ENCODE data around the gene FAM3C. TPM values are rescaled to one million over a fixed set of nuclear protein-coding genes. Genes with fewer than 3 reads are reported as not detected.

The FAM3C gene
- polyA plus RNA-seq, 3 donors = 119 to 130 (median 119) TPM

GRCh38 chr7:121411597-121411979 lies 15.5 kb upstream of the FAM3C start:
- no peak for DNase-seq (ENCODE audit: low read depth in 3 of 3, low spot score in 2 of 3)

GRCh38 chr7:121410829-121411596 lies 14.9 kb upstream of the FAM3C start:
- DNase-seq (ENCODE audit: low read depth in 3 of 3, low spot score in 2 of 3) = no peak

GRCh38 chr7:121406944-121407343 lies 10.8 kb upstream of the FAM3C start:
- DNase-seq (ENCODE audit: low read depth in 3 of 3, low spot score in 2 of 3) = no peak

- DNase-seq (ENCODE audit: low read depth in 3 of 3, low spot score in 2 of 3) = no peak
Observed at GRCh38 chr7:121406461-121406860, 10.4 kb upstream of the FAM3C start.

- no peak for DNase-seq (ENCODE audit: low read depth in 3 of 3, low spot score in 2 of 3)
Observed at GRCh38 chr7:121404348-121404747, 8.2 kb upstream of the FAM3C start.

- DNase-seq (ENCODE audit: low read depth in 3 of 3, low spot score in 2 of 3) = no peak
Observed at GRCh38 chr7:121402701-121403100, 6.6 kb upstream of the FAM3C start.

GRCh38 chr7:121401896-121402295 lies 5.8 kb upstream of the FAM3C start:
- no peak for DNase-seq (ENCODE audit: low read depth in 3 of 3, low spot score in 2 of 3)

GRCh38 chr7:121398246-121398645 lies 2.1 kb upstream of the FAM3C start:
- DNase-seq (ENCODE audit: low read depth in 3 of 3, low spot score in 2 of 3) = no peak

GRCh38 chr7:121397822-121398221 lies 1.7 kb upstream of the FAM3C start:
- no peak for DNase-seq (ENCODE audit: low read depth in 3 of 3, low spot score in 2 of 3)

GRCh38 chr7:121397361-121397760 lies 1.3 kb upstream of the FAM3C start:
- no peak for DNase-seq (ENCODE audit: low read depth in 3 of 3, low spot score in 2 of 3)

GRCh38 chr7:121395494-121395960 lies 581 bp downstream of the FAM3C start:
- DNase-seq (ENCODE audit: low read depth in 3 of 3, low spot score in 2 of 3) = no peak

GRCh38 chr7:121394709-121395140 lies 1.4 kb downstream of the FAM3C start:
- no peak for DNase-seq (ENCODE audit: low read depth in 3 of 3, low spot score in 2 of 3)

GRCh38 chr7:121393005-121393366 lies 3.1 kb downstream of the FAM3C start:
- DNase-seq (ENCODE audit: low read depth in 3 of 3, low spot score in 2 of 3) = no peak

- no peak for DNase-seq (ENCODE audit: low read depth in 3 of 3, low spot score in 2 of 3)
Observed at GRCh38 chr7:121392277-121393004, 3.7 kb downstream of the FAM3C start.

- no peak for DNase-seq (ENCODE audit: low read depth in 3 of 3, low spot score in 2 of 3)
Observed at GRCh38 chr7:121391686-121392085, 4.4 kb downstream of the FAM3C start.

GRCh38 chr7:121390617-121391016 lies 5.5 kb downstream of the FAM3C start:
- no peak for DNase-seq (ENCODE audit: low read depth in 3 of 3, low spot score in 2 of 3)

GRCh38 chr7:121390109-121390508 lies 6.0 kb downstream of the FAM3C start:
- DNase-seq (ENCODE audit: low read depth in 3 of 3, low spot score in 2 of 3) = no peak

GRCh38 chr7:121388950-121389349 lies 7.2 kb downstream of the FAM3C start:
- no peak for DNase-seq (ENCODE audit: low read depth in 3 of 3, low spot score in 2 of 3)

GRCh38 chr7:121385800-121386179 lies 10.3 kb downstream of the FAM3C start:
- no peak for DNase-seq (ENCODE audit: low read depth in 3 of 3, low spot score in 2 of 3)

- DNase-seq (ENCODE audit: low read depth in 3 of 3, low spot score in 2 of 3) = no peak
Observed at GRCh38 chr7:121385056-121385799, 10.9 kb downstream of the FAM3C start.

GRCh38 chr7:121384265-121384664 lies 11.8 kb downstream of the FAM3C start:
- DNase-seq (ENCODE audit: low read depth in 3 of 3, low spot score in 2 of 3) = no peak
